ENCODE data around the gene CRISPLD2.

CRISPLD2 gene

GRCh38 chr16:84794626-84795025 is 25.2 kb upstream of the CRISPLD2 start:
- POLR2A ChIA-PET: interaction anchor here (0.5 kb wide), 1 partner anchor 240 kb away, joined by 5 read pairs; no protein-coding TSS in a partner anchor

GRCh38 chr16:84795329-84796053 is 24.3 kb upstream of the CRISPLD2 start:
- ChIA-PET POLR2A (no interaction called here), CTCF (no interaction called here)
- DNase-seq (ENCODE audit: extremely low spot score): no peak
- no peak for TF ChIP-seq CTCF (IDR thresholded peaks at IDR 0.05; ENCODE audit: control extremely low read depth, extremely low read depth, low read depth, missing control alignments)

More at GRCh38 chr16:84794626-84795025, 25.2 kb upstream of the CRISPLD2 start:
- CTCF ChIA-PET: interaction anchor here (1.3 to 1.5 kb wide), 2 partner anchors 68 to 158 kb away, joined by 3 read pairs; no protein-coding TSS in a partner anchor
- no peak for TF ChIP-seq CTCF (IDR thresholded peaks at IDR 0.05; ENCODE audit: control extremely low read depth, extremely low read depth, low read depth, missing control alignments)
- DNase-seq (ENCODE audit: extremely low spot score): no peak

GRCh38 chr16:84800158-84800978 is 19.4 kb upstream of the CRISPLD2 start:
- ChIA-PET POLR2A (no interaction called here), CTCF (interaction anchor here (1.3 to 1.9 kb wide), 2 partner anchors 9 to 171 kb away, joined by 3 to 5 read pairs; no protein-coding TSS in a partner anchor)
- no peak for TF ChIP-seq CTCF (IDR thresholded peaks at IDR 0.05; ENCODE audit: control extremely low read depth, extremely low read depth, low read depth, missing control alignments)
- DNase-seq (ENCODE audit: extremely low spot score): no peak

- TF ChIP-seq CTCF (IDR thresholded peaks at IDR 0.05; ENCODE audit: control extremely low read depth, extremely low read depth, low read depth, missing control alignments): no peak
- POLR2A ChIA-PET: no interaction called here
- CTCF ChIA-PET: no interaction called here
- no peak for DNase-seq (ENCODE audit: extremely low spot score)
These were observed 16.6 kb upstream of the CRISPLD2 start for GRCh38 chr16:84803146-84803545.

- CTCF ChIA-PET: no interaction called here
- POLR2A ChIA-PET: no interaction called here
These were observed 15.5 kb upstream of the CRISPLD2 start for GRCh38 chr16:84804326-84804725.

More at GRCh38 chr16:84804326-84804725, 15.5 kb upstream of the CRISPLD2 start:
- no peak for TF ChIP-seq CTCF (IDR thresholded peaks at IDR 0.05; ENCODE audit: control extremely low read depth, extremely low read depth, low read depth, missing control alignments)
- DNase-seq (ENCODE audit: extremely low spot score): no peak

All from GM10248 (cell line).